DOHH2 (cell line): ENCODE data around the gene ZNF124.

Experiments
- CTCF ChIP-seq: fragments of 200-600 bp; sonication (generic); IDR thresholded peaks from one replicate; pipeline ENCODE4 v1.5.1; 2014; ENCODE audit warnings: antibody characterized with exemption, mild to moderate bottlenecking, low read depth, low read length; ENCODE audit not compliant: poor library complexity, severe bottlenecking
- EZH2phosphoT487 ChIP-seq: fragments of 200-600 bp; sonication (generic); IDR thresholded peaks from 2 replicates; pipeline ENCODE4 v1.6.1; 2017; ENCODE audit warnings: borderline replicate concordance, mild to moderate bottlenecking, antibody characterized with exemption, low read length, moderate library complexity, mixed read lengths

GRCh38 chr1:247118946-247119446, 52.8 kb downstream of the ZNF124 start:
- peak; percentile 42 for TF ChIP-seq CTCF
- TF ChIP-seq EZH2phosphoT487, result no peak
